HUDEP-2 (cell line): ENCODE data around the gene KCTD16.

ENCODE experiments used
- DNase-seq, 76 experiments: peaks; one replicate each; lab custom pipeline; 2025; ENCODE audit not compliant: unreplicated experiment in 76 of 76; lab: John Stamatoyannopoulos, UW

The KCTD16 gene

GRCh38 chr5:144328494-144328893, 157.8 kb downstream of the KCTD16 start:
- no peak for DNase-seq

DNA sequence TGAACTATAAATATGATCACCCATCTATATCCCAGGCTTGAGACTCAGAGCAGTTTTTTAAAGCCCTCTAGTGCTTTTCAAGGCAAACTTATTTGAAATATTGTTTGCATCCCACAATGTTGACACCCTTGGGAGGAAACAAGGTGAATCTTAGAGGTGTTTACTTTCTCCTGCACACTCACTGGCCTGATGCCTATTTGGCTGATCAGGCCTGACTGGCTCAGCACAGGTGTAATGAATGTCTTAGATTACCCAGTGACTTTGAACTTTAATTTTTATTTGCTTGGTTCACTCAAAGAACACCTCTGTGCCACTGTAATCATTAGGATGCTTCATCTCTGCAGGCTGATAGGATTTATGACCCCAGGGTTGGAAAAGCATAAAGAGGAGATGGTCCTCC, 158.3 kb downstream of the KCTD16 start:
- DNase-seq = no peak

DNA sequence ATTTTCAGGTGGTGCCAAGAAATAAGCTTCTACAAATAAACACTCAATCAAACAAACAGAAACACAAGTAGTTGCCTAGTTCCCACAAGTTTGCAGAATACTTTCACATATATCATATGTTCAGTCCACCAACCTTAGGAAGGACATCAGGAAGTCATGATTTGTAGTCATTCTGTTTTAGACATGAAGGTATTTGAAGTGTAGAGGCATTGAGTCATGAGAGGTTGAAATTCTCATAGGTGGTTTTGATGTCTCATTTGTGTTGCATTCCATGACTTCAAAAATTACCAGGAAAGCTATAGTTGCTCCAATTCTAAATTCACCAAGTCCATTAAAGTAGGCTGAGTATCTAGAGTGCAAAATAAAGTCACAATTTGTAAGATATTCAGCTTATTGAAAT, 159.0 kb downstream of the KCTD16 start:
- DNase-seq = no peak

DNA sequence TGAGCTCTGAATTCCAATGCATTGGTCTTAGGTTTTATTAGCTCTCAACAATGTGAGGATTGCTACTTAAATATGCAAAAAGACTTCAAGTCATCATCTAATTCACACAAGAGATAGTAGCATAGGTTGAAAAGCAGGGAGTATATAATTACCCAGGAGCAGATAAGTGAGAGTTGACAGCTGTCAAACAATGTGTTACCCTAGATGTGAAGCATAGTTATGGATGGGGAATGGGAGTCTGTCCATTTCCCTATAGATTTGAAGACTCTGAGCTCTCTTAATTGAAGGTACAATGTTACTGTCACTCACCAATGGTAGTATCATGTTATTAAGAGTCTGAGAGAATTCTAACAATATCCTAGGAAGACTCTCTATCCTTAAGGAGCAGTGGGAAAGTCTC, 160.7 kb downstream of the KCTD16 start:
- DNase-seq = no peak

GRCh38 chr5:144332265-144332664, 161.6 kb downstream of the KCTD16 start:
- no peak for DNase-seq

- no peak for DNase-seq
Measured at GRCh38 chr5:144333336-144333920, 162.8 kb downstream of the KCTD16 start.

GRCh38 chr5:144335561-144335960, 164.9 kb downstream of the KCTD16 start:
- no peak for DNase-seq

DNA sequence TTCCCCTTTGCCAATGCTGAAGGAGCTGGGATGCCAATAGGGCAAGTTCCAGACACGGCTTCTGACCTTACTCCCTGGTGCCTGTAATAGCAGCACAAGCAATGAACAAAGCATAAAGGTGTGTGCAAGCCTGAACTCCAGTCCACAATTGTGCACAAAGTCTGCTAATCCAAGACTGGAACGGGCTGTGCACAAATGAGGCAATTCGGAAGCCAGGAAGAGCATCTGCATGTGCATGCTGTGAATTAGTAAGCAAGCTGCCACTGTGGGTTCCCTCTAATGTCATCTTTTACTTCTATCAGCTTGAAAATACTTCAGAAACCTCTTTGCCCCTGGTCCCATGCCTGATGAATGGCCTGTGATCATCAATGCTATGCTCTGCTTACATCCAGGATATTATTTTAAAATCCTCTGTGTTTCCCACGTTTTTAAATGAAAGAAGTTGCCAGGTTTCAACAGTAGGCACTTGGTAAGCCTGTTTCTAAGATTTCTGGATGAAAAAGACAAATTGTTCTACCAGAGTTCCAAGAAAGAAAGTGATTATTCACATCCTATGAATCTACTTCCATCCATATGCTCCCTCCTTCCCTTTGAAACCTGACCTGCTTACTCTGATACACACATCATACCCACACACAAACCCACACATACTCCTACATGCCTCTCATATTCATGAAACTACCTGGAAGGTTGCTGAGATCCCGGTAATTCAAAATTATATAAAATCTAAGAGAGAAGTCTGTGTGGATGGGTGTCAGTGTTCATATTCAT, 165.7 kb downstream of the KCTD16 start:
- DNase-seq = no peak

GRCh38 chr5:144352330-144352729, 181.7 kb downstream of the KCTD16 start:
- DNase-seq = no peak

DNA sequence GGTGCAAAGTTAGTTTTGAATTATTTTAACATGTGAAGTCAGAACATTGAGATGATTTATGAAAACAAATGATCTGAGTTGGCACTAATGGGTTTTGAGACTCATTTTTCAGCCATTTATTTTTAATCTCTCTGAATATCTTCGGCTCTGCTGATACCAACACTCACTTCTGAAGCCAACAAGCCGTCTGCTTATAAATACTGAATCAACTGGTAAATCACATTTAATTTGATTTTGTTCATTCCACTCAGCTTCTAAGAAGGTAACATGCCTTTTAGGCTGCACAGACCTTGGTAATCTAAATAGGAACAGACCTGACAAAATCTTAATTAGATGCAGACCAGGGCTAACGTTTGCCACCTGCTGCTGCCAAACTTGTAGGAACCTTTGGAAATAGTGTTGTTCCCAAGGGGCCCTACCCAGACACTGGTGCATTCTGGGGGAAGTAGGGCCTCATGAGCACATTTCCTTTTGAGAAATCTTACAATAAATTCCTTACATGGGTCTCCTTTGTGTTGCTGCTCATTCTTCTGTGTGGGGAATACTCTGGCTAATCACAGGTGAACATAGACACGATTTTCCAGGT, 182.2 kb downstream of the KCTD16 start:
- no peak for DNase-seq

GRCh38 chr5:144356489-144356888, 185.8 kb downstream of the KCTD16 start:
- DNase-seq = no peak

- no peak for DNase-seq
Measured at GRCh38 chr5:144361406-144361805, 190.7 kb downstream of the KCTD16 start.

DNA sequence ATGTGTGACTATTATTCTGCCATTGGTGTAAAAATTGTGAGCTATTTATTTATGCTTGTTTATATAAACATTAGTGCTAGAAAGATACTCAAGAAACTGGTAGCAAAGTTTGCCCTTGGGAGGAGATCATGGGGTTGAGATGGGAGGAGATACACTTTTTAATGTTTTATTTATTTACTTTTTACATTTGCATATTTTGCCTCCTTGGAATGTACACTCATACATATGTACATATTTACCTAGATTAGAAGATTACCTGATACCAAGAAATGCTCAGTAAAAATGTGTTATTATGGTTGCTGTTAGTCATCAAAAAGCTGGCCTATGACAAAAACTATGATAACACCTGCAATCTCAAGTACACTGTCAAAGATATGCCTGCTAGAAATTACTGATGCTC, 195.2 kb downstream of the KCTD16 start:
- DNase-seq = no peak

DNA sequence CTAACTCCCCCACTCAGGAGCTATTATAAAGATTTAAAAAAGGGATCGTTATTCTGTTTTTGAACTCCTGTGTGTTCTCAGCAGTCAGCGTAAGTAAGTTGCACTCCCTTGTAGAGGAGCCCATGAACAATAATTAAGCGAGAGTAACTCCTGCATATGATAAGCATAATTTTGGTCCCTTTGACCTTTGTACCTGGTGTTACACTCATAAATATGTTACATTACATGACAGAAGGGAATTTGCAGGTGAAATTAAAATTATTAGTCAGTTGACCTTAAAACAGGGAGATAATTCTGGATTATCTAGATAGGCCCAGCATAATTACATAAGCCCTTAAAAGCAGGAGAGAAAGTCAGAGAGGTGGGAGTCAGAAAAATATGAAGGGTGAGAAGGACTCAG, 197.3 kb downstream of the KCTD16 start:
- no peak for DNase-seq

DNA sequence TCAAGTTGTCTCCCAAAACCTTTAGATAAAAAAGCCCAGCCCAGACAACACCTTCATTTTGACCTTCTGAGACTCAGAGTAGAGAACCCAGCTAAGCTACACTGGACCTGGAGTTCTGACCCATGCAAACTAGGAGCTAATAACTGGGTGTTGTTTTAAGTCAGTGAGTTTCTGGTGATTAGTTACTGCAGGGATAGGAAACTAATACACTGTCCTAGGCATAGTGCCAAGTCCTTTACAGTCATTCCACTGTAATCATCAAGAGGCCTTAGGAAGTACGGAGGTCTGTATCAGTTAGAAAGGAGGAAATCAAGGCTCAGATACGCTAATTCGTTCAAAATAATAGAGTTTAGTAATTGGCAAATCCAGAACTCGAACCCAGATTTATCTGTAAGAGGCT, 197.9 kb downstream of the KCTD16 start:
- no peak for DNase-seq

GRCh38 chr5:144369006-144369405, 198.3 kb downstream of the KCTD16 start:
- DNase-seq = no peak

DNA sequence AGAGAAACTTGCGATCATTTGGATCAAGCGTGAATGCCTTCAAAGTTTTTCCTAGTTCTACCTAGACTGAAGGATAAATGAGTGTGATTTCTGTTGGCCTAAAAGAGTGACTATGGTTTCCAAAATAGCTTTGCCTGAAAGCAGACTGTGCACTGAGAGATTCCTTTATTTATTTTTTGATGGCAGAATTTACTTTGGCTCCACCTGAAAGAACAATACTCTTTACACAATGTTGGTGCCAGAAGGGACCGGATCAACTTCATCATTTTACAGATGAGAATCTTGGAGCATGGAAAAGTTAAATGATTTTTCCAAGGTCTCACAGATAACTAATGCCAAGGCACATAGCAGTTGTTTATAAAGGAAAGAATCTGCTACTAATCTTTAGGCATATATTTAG, 199.6 kb downstream of the KCTD16 start:
- DNase-seq = no peak

- DNase-seq = no peak
Measured at GRCh38 chr5:144374637-144375036, 204.0 kb downstream of the KCTD16 start.

DNA sequence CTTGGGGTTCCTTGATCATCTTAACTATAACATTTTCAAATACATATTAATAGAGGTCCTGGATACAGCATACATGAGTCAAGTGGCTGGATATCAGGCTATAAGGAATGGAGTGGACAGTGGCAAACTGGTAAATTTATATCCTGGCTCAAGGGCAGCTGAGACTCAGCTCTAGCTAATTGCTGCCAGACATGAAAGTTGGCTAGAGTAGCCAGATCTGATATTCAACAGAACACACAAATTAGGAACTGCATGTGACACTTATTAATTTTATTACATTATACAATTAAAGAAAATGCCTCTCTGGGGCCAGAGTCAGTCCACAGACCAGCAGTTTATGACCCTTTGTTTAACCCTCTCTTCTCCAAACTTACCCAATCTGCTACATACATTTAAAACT, 206.5 kb downstream of the KCTD16 start:
- DNase-seq = no peak

DNA sequence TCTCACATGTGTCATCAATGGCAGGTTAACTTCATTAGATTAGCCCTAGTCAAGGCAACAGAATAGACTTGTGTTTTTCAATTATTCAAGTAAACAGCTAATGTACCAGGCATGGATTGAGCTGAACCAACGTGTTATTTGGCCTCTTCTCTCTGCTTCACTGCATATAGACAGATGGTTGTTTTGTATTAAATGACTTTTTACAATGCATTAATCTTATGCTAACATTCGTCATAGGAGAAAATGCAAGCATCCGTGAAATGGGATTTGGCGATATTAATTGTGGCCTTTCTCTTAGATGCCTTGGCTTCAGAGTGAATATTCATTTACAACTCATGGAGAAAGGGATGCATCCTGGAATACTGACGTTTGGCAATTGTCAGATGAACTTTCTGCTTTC, 208.0 kb downstream of the KCTD16 start:
- no peak for DNase-seq

DNA sequence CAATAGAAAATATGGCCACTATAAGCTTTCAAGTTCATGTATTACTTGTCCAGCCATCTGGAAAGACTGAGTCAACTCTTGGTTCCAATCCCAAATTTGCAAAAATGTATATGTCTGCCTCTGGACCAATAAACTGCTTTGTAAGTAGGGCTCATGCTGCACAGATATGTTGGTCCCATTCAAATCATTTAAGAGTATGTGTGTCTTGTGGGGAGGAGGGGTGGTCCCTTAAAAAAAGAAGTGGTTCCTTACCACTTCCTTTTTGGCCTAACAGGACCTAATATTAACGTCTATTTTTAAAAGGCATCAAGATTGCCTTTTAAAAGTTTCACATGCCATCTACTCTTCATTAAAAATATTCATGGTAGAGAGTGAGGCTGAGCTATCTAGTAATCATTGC, 214.9 kb downstream of the KCTD16 start:
- DNase-seq = no peak

DNA sequence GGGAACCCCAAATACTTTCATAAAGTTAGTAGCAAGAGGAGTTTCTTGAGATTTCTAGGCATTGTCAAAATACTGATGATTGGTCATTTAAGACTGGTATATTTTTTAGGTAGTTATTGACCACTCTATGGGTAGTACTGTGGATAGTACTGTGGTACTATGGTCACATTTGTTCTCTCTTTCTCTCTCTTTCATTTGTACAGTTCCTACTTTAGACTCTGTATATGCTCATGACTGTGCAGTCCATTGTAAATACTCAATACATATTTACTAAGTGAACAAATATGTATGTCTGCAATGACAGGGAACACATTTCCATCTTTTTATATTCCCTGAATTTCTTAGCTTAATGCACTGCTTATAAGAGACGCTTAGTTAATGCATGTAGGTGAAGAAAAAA, 215.6 kb downstream of the KCTD16 start:
- no peak for DNase-seq
